ENCODE measurements around the gene BCL2A1.

Gene BCL2A1

GRCh38 chr15:80002267-80002666, 31.3 kb upstream of the BCL2A1 start:
- Histone ChIP-seq H3K14ac (ENCODE audit: low read length) (no peak overlapping the region), H4K12ac (ENCODE audit: low read depth, low read length) (no peak overlapping the region), H3K9me3 (ENCODE audit: insufficient read depth, low read depth, low read length) (no peaks in the 10 kb centered on the region), H3K4me3 (ENCODE audit: low read depth, low read length) (no peak overlapping the region), H3K4ac (ENCODE audit: low read depth, low read length) (no peak overlapping the region), H3K4me1 (ENCODE audit: control insufficient read depth in 1 of 2, insufficient read depth in 2 of 2, low read length in 2 of 2) (no peaks in the 10 kb centered on the region), H3K27me3 (ENCODE audit: insufficient read depth, low read length) (no peaks in the 10 kb centered on the region), H3K9ac (ENCODE audit: low read length) (no peak overlapping the region), H2AFZ (ENCODE audit: insufficient read depth, low read length, poor library complexity) (no peak overlapping the region), H4K91ac (ENCODE audit: low read depth, low read length) (no peak overlapping the region), H3K23ac (ENCODE audit: low read length) (no peak overlapping the region), H2BK12ac (ENCODE audit: low read length) (no peak overlapping the region), H3K79me2 (ENCODE audit: control insufficient read depth, insufficient read depth, low read length, poor library complexity) (no peaks in the 10 kb centered on the region), H2BK120ac (ENCODE audit: insufficient read depth, low read length, poor library complexity) (no peak overlapping the region), H2AK5ac (ENCODE audit: low read length) (no peak overlapping the region), H3K18ac (ENCODE audit: low read length) (no peak overlapping the region), H4K8ac (ENCODE audit: low read depth, low read length) (no peak overlapping the region), H3K36me3 (ENCODE audit: control insufficient read depth in 1 of 2, insufficient read depth in 2 of 2, low read length in 2 of 2) (no peaks in the 10 kb centered on the region), H3K79me1 (ENCODE audit: low read length) (peaks cover 5% of the 10 kb centered on the region), H2BK5ac (ENCODE audit: low read depth, low read length, poor library complexity) (no peak overlapping the region), H3K27ac (ENCODE audit: low read depth, low read length) (no peak overlapping the region), H3K4me2 (ENCODE audit: low read length) (no peak overlapping the region)
- WGBS (ENCODE audit: extremely low coverage, insufficient coverage, insufficient read length) = no CpG with 5 or more reads among the region's 3 CpGs
- no peak for DNase-seq

GRCh38 chr15:79994615-79995014, 23.6 kb upstream of the BCL2A1 start:
- Histone ChIP-seq H2BK12ac (ENCODE audit: low read length) (no peak overlapping the region), H3K23ac (ENCODE audit: low read length) (no peak overlapping the region), H2AFZ (ENCODE audit: insufficient read depth, low read length, poor library complexity) (no peak overlapping the region), H2AK5ac (ENCODE audit: low read length) (no peak overlapping the region), H4K12ac (ENCODE audit: low read depth, low read length) (no peak overlapping the region), H3K79me1 (ENCODE audit: low read length) (no peaks in the 10 kb centered on the region), H3K9ac (ENCODE audit: low read length) (no peak overlapping the region), H3K36me3 (ENCODE audit: control insufficient read depth in 1 of 2, insufficient read depth in 2 of 2, low read length in 2 of 2) (no peaks in the 10 kb centered on the region), H2BK120ac (ENCODE audit: insufficient read depth, low read length, poor library complexity) (no peak overlapping the region), H4K91ac (ENCODE audit: low read depth, low read length) (no peak overlapping the region), H3K27me3 (ENCODE audit: insufficient read depth, low read length) (no peaks in the 10 kb centered on the region), H3K4ac (ENCODE audit: low read depth, low read length) (no peak overlapping the region), H3K14ac (ENCODE audit: low read length) (no peak overlapping the region), H3K4me3 (ENCODE audit: low read depth, low read length) (no peak overlapping the region), H4K8ac (ENCODE audit: low read depth, low read length) (no peak overlapping the region), H3K79me2 (ENCODE audit: control insufficient read depth, insufficient read depth, low read length, poor library complexity) (no peaks in the 10 kb centered on the region), H3K4me1 (ENCODE audit: control insufficient read depth in 1 of 2, insufficient read depth in 2 of 2, low read length in 2 of 2) (no peaks in the 10 kb centered on the region), H3K4me2 (ENCODE audit: low read length) (no peak overlapping the region), H3K18ac (ENCODE audit: low read length) (no peak overlapping the region), H2BK5ac (ENCODE audit: low read depth, low read length, poor library complexity) (no peak overlapping the region), H3K9me3 (ENCODE audit: insufficient read depth, low read depth, low read length) (no peaks in the 10 kb centered on the region), H3K27ac (ENCODE audit: low read depth, low read length) (no peak overlapping the region)
- peak; percentile 55 to 75 for DNase-seq
- no CpG with 5 or more reads among the region's 3 CpGs for WGBS (ENCODE audit: extremely low coverage, insufficient coverage, insufficient read length)

- H2AK5ac ChIP-seq (ENCODE audit: low read length) = no peak overlapping the region
- H3K4ac ChIP-seq (ENCODE audit: low read depth, low read length) = no peak overlapping the region
- H3K79me2 ChIP-seq (ENCODE audit: control insufficient read depth, insufficient read depth, low read length, poor library complexity) = no peaks in the 10 kb centered on the region
- no peak overlapping the region for H3K14ac ChIP-seq (ENCODE audit: low read length)
- no peak overlapping the region for H2AFZ ChIP-seq (ENCODE audit: insufficient read depth, low read length, poor library complexity)
- H3K23ac ChIP-seq (ENCODE audit: low read length) = no peak overlapping the region
- WGBS (ENCODE audit: extremely low coverage, insufficient coverage, insufficient read length) = no CpG with 5 or more reads among the region's 4 CpGs
- no peaks in the 10 kb centered on the region for H3K36me3 ChIP-seq (ENCODE audit: control insufficient read depth in 1 of 2, insufficient read depth in 2 of 2, low read length in 2 of 2)
- H3K4me2 ChIP-seq (ENCODE audit: low read length) = no peak overlapping the region
- H2BK12ac ChIP-seq (ENCODE audit: low read length) = no peak overlapping the region
- H3K27ac ChIP-seq (ENCODE audit: low read depth, low read length) = no peak overlapping the region
- no peak overlapping the region for H4K91ac ChIP-seq (ENCODE audit: low read depth, low read length)
- H3K79me1 ChIP-seq (ENCODE audit: low read length) = no peaks in the 10 kb centered on the region
- no peak overlapping the region for H2BK120ac ChIP-seq (ENCODE audit: insufficient read depth, low read length, poor library complexity)
- H3K18ac ChIP-seq (ENCODE audit: low read length) = no peak overlapping the region
- no peak overlapping the region for H3K9ac ChIP-seq (ENCODE audit: low read length)
- no peak overlapping the region for H4K8ac ChIP-seq (ENCODE audit: low read depth, low read length)
- H3K4me3 ChIP-seq (ENCODE audit: low read depth, low read length) = no peak overlapping the region
- no peaks in the 10 kb centered on the region for H3K9me3 ChIP-seq (ENCODE audit: insufficient read depth, low read depth, low read length)
- H3K27me3 ChIP-seq (ENCODE audit: insufficient read depth, low read length) = no peaks in the 10 kb centered on the region
- peak in 1 of 2 donors; percentile 32 for DNase-seq
- no peaks in the 10 kb centered on the region for H3K4me1 ChIP-seq (ENCODE audit: control insufficient read depth in 1 of 2, insufficient read depth in 2 of 2, low read length in 2 of 2)
- no peak overlapping the region for H4K12ac ChIP-seq (ENCODE audit: low read depth, low read length)
- H2BK5ac ChIP-seq (ENCODE audit: low read depth, low read length, poor library complexity) = no peak overlapping the region
Measured at GRCh38 chr15:79991826-79992225, 20.8 kb upstream of the BCL2A1 start.

- H3K23ac ChIP-seq (ENCODE audit: low read length) = no peak overlapping the region
- no peak for DNase-seq
- no peak overlapping the region for H3K14ac ChIP-seq (ENCODE audit: low read length)
- H4K8ac ChIP-seq (ENCODE audit: low read depth, low read length) = no peak overlapping the region
- no peak overlapping the region for H2BK5ac ChIP-seq (ENCODE audit: low read depth, low read length, poor library complexity)
- no CpG with 5 or more reads among the region's 8 CpGs for WGBS (ENCODE audit: extremely low coverage, insufficient coverage, insufficient read length)
- H3K4me2 ChIP-seq (ENCODE audit: low read length) = no peak overlapping the region
- H4K12ac ChIP-seq (ENCODE audit: low read depth, low read length) = no peak overlapping the region
- H3K9me3 ChIP-seq (ENCODE audit: insufficient read depth, low read depth, low read length) = no peaks in the 10 kb centered on the region
- no peak overlapping the region for H3K18ac ChIP-seq (ENCODE audit: low read length)
- no peak overlapping the region for H3K4ac ChIP-seq (ENCODE audit: low read depth, low read length)
- H3K36me3 ChIP-seq (ENCODE audit: control insufficient read depth in 1 of 2, insufficient read depth in 2 of 2, low read length in 2 of 2) = no peaks in the 10 kb centered on the region
- H2BK12ac ChIP-seq (ENCODE audit: low read length) = no peak overlapping the region
- H2AK5ac ChIP-seq (ENCODE audit: low read length) = no peak overlapping the region
- H4K91ac ChIP-seq (ENCODE audit: low read depth, low read length) = no peak overlapping the region
- no peaks in the 10 kb centered on the region for H3K79me2 ChIP-seq (ENCODE audit: control insufficient read depth, insufficient read depth, low read length, poor library complexity)
- H3K27ac ChIP-seq (ENCODE audit: low read depth, low read length) = no peak overlapping the region
- H2BK120ac ChIP-seq (ENCODE audit: insufficient read depth, low read length, poor library complexity) = no peak overlapping the region
- no peak overlapping the region for H3K4me3 ChIP-seq (ENCODE audit: low read depth, low read length)
- H3K9ac ChIP-seq (ENCODE audit: low read length) = no peak overlapping the region
- H2AFZ ChIP-seq (ENCODE audit: insufficient read depth, low read length, poor library complexity) = no peak overlapping the region
- H3K27me3 ChIP-seq (ENCODE audit: insufficient read depth, low read length) = no peaks in the 10 kb centered on the region
- H3K4me1 ChIP-seq (ENCODE audit: control insufficient read depth in 1 of 2, insufficient read depth in 2 of 2, low read length in 2 of 2) = no peaks in the 10 kb centered on the region
- no peaks in the 10 kb centered on the region for H3K79me1 ChIP-seq (ENCODE audit: low read length)
Measured at GRCh38 chr15:79990997-79991334, 20.0 kb upstream of the BCL2A1 start.

Measured in trophoblast cell (in vitro differentiated cells and primary cell).